Endothelial cell of umbilical vein (primary cell): Measurements from ENCODE around the gene LRIG1.

ENCODE experiments used
- EZH2 ChIP-seq: IDR thresholded peaks from 2 replicates; pipeline ENCODE4 v1.6.1; 2012; ENCODE audit warnings: borderline replicate concordance, low read depth, mild to moderate bottlenecking, moderate library complexity, low read length, inconsistent platforms; ENCODE audit not compliant: severe bottlenecking
- JUN ChIP-seq: IDR thresholded peaks from 2 replicates; pipeline ENCODE4 v1.6.1; 2011; ENCODE audit warnings: borderline replicate concordance, low read depth; ENCODE audit not compliant: insufficient read length, insufficient read depth
- POLR2A ChIP-seq: IDR thresholded peaks from 2 replicates; pipeline ENCODE4 v1.6.1; 2012; ENCODE audit warnings: low read depth, mild to moderate bottlenecking, control low read depth, low read length
- POLR2AphosphoS5 ChIP-seq: IDR thresholded peaks from 2 replicates; pipeline ENCODE4 v1.6.1; 2012; ENCODE audit warnings: low read depth, mild to moderate bottlenecking, control low read depth, low read length, moderate library complexity; ENCODE audit not compliant: insufficient read depth
- TF ChIP-seq, protein P1 (sequence below), 2 donors: IDR thresholded peaks; 1 replicate in 1 of 2; 2 replicates in 1 of 2; pipeline ENCODE4 v1.5.1; 2011; ENCODE audit warnings: low read length in 2 of 2, mild to moderate bottlenecking in 2 of 2, moderate library complexity in 2 of 2, control low read depth in 1 of 2, inconsistent platforms in 1 of 2, low read depth in 1 of 2; ENCODE audit not compliant: insufficient read depth in 1 of 2; ENCODE audit errors: extremely low read depth in 1 of 2
- TF ChIP-seq, protein P2 (sequence below): IDR thresholded peaks from 2 replicates; pipeline ENCODE4 v1.6.1; 2011; ENCODE audit not compliant: insufficient read depth, insufficient read length

DNA sequence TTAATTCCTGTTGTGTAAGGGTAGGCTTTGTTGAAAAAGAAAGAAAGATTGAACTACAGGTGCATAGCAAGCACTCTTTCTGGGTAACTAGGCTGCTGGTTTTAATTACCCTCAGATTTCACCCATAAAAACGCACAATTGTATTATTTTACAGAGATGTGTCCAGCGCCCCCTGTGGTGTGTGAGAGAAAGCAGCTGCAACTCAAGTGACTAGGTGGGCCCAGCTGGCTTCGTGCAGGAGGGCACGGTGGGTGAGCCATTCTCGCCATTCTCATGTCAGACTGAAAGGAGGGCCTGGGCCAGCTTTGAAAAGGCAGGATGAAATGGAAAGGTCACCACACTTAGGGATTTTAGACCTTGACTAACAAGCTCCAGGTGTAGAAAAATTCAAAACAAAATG is 122.6 kb downstream of the LRIG1 start:
- TF ChIP-seq, protein P1, sequence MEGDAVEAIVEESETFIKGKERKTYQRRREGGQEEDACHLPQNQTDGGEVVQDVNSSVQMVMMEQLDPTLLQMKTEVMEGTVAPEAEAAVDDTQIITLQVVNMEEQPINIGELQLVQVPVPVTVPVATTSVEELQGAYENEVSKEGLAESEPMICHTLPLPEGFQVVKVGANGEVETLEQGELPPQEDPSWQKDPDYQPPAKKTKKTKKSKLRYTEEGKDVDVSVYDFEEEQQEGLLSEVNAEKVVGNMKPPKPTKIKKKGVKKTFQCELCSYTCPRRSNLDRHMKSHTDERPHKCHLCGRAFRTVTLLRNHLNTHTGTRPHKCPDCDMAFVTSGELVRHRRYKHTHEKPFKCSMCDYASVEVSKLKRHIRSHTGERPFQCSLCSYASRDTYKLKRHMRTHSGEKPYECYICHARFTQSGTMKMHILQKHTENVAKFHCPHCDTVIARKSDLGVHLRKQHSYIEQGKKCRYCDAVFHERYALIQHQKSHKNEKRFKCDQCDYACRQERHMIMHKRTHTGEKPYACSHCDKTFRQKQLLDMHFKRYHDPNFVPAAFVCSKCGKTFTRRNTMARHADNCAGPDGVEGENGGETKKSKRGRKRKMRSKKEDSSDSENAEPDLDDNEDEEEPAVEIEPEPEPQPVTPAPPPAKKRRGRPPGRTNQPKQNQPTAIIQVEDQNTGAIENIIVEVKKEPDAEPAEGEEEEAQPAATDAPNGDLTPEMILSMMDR (IDR thresholded peaks at IDR 0.05; ENCODE audit: extremely low read depth in 1 of 2, insufficient read depth in 1 of 2, low read depth in 1 of 2, low read length in 2 of 2) = peak; percentile 55 to 62
- TF ChIP-seq POLR2A (no peak), POLR2AphosphoS5 (no peak), EZH2 (no peak), JUN (no peak)
- TF ChIP-seq, protein P2, sequence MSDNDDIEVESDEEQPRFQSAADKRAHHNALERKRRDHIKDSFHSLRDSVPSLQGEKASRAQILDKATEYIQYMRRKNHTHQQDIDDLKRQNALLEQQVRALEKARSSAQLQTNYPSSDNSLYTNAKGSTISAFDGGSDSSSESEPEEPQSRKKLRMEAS = no peak
